HG03342 (cell line): Measurements from ENCODE around the gene F7.

Experiments used
- ATAC-seq: cut with Tn5 transposase; IDR thresholded peaks from one replicate; pipeline ENCODE4 v1.9.1; 2021; ENCODE audit warnings: mild to moderate bottlenecking, moderate library complexity; ENCODE audit not compliant: unreplicated experiment

The F7 gene

GRCh38 chr13:113166681-113167080, 61.1 kb downstream of the F7 start:
- no peak for ATAC-seq

GRCh38 chr13:113167155-113167554, 61.6 kb downstream of the F7 start:
- no peak for ATAC-seq

GRCh38 chr13:113167575-113167974, 62.0 kb downstream of the F7 start:
- no peak for ATAC-seq

- ATAC-seq, result no peak
These were observed 62.6 kb downstream of the F7 start for GRCh38 chr13:113168211-113168610.

DNA sequence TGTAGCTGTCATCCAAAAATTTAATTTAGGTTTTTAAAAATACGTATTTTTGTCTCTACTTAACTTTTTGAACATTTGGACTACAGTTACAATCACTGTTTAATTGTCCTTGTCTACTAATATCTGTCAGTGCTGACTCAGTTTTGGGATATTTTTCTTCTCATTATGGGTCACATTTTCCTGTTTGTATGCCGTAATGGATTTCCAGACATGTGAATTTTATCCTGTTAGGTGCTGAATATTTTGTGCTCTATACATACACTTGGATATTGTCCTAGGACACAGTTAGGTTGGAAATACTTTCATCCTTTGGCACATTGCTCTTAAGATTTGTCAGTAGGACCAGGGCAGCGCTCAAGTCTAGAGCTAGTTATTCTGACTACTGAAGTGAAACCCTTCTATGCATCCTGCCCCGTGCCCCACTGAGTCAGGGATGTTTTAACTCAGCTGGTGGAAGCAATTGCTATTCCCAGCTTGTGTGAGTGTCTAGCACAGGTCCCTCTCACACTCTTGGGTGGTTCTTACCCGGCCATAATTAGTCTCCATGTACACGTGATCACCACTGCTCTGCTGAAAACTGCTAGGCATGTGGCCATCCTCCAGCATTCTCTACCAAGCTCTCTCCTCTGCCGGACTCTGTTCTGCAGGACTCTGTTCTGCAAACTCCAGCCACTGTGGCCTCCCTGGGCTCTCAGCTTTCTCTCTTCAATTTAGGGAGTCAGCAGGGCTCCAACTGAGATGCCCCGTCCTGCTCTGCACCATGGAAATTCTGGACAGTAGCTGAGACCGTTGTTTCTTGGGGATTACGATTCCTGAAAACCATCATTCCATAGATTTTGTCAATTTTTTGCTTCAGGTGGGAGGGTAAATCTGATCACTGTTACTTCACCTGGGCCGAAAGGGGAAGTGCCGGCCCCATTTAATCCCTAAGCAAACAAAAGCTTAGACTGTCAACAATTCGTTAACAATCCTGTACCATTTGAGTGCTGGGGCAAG, 64.0 kb downstream of the F7 start:
- no peak for ATAC-seq
